ENCODE data around the gene SPDYC.
"Not testable (repeated sequence)": the region's sequence is repeated elsewhere in the genome, so short reads cannot be mapped to it uniquely, and the experiment has no call there.

SPDYC gene

DNA sequence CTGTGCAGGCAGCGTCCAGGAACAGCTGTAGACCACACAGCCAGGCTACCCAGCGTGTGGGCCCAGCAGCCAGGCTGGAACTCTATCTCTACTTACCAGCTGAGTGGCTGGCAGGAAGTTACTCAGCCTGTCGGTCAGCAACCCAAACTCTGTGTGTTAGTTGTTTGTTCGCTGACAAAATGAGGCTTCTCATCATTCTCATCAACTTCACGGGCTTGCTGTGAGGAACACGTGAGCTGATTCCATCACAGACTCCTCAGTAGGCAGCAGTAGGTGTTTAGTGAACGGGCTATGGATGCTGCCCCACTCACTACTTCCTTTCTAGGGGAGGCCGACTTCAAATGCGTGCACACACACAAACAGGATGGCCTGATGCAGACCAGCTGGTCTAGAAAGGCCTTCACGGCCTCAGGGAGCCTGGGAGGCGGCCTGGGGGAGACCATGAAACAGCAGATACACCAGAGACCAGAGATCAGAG, 830 bp upstream of the SPDYC start:
- DNase-seq (ENCODE audit: low spot score), result peak; percentile 28

GRCh38 chr11:65172600-65172999, 2.6 kb downstream of the SPDYC start:
- DNase-seq (ENCODE audit: low spot score), result no peak

GRCh38 chr11:65174571-65175010, 4.6 kb downstream of the SPDYC start:
- not testable (repeated sequence) for DNase-seq (ENCODE audit: low spot score)

DNA sequence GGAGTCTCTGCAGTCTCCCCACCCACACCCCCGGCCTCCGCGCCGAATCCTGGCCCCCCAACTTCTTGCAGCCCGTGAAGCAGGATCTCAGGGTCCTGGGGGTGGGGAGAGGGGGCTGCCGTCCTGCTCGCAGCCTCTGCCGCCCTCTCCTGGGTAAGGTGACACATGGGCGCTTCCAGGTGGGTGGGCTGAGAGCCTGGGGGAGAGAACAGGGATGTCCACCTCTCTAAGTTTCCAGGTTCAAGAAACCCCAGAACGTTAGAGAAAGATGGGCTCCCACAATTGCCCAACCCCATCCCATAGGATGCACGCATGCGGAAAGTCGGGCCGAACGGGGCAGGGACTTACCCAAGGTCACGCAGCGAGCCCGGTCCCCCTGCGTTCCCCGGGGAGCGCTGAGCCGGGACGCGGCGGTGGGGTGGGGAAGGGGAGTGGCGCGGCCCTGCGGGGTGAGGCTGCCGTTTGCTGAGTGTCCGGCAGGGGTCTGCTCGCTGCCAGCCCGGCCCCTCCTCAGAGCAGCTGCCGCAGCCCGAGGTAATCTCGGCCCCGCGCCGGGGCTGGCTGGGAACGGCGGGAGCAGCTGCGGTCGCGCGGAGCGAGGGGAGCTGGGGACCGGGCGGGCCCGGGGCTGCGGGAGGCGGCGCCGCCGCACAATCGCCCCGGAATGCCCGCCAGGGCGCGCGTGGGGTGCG, 11.0 kb downstream of the SPDYC start:
- DNase-seq (ENCODE audit: low spot score), result peak; percentile 85

DNA sequence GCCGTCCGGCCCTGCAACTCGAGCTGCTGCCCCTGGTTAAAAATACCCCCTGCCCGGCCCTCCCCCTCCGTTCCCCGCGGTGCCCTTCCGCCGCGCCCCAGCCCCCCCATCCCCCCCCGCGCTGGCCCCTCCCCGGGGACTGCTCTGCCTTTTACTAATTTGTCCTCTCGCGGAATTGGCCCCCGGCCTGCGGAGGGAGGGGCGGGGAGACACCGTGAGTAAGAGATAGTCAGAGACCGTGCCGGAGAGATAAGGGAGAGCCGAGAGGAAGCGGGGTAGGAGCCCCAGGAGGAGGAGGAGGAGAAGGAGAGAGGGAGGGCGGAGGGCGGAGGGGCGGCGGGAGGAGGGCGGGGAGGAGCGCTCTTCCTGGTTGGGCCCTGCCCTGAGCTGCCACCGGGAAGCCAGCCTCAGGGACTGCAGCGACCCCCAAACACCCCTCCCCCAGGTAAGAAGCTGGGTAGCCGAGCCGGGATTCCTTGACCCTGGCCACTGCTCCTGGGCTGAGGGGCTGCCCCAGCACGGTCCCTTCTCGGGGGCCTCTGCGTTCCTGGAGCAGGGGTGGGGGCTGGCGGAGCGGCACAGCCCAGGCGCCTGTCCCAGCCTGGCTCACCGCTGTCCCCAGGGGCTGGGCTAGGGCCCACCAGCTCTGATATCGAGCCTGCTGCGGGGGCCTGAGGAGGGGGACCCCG, 11.7 kb downstream of the SPDYC start, which contains the start of gene CAPN1:
Gene CAPN1, plus strand, starts transcription at position 360 of the 689 bp plus-strand sequence. CDS start 774 bp downstream, outside the sequence.
- DNase-seq (ENCODE audit: low spot score), result peak; percentile 79

DNA sequence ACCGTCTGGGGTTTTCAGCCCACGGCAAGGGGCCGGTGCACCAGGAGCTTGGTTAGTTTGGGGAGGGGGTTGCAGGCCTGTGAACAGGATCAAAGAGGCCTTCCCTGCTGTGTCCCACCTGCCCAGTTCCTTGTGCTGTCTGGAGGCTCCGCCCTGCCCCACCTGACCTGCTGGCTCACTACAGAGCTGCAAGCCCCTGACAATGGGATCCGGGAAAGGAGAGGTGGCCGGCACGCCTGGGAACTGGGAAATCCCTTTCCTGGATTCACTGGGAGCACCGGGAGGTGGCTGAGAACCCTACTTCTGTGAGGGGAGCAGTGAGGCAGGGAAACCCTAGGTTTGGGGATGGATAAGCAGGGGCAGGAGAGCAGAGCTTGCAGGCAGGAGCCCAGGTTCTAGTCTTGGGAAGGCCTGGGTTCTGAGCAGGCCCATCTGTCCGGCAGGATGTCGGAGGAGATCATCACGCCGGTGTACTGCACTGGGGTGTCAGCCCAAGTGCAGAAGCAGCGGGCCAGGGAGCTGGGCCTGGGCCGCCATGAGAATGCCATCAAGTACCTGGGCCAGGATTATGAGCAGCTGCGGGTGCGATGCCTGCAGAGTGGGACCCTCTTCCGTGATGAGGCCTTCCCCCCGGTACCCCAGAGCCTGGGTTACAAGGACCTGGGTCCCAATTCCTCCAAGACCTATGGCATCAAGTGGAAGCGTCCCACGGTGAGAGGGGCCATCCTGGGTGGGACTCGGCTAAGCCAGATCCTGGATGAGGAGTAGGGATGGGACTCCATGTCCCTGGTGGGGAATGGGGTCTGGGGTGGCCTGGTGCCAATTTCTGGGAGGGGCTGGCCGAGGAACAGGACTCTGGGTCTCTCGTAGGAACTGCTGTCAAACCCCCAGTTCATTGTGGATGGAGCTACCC, 12.5 kb downstream of the SPDYC start:
- no peak for DNase-seq (ENCODE audit: low spot score)

GRCh38 chr11:65183201-65183891, 13.3 kb downstream of the SPDYC start:
- no peak for DNase-seq (ENCODE audit: low spot score)

- no peak for DNase-seq (ENCODE audit: low spot score)
Measured at GRCh38 chr11:65184146-65184545, 14.1 kb downstream of the SPDYC start.

DNA sequence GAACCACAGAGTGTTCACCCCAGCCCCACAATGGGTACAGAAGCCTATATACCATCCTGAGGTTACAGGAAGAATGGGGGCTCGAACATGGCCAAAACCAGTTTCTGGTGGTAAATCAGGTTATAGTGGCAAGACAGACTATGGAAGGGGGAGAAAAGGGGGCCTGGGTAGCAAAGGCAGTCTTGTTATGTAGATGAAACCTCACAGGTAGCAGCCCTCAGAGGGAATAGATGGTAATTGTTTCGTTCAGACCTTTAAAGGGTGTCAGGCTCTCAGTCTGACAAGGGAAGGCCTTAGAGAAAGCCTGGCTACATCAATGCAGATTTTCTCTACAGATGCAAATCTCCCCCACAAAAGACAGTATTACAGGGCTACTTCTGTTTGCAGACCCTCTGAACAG, 15.1 kb downstream of the SPDYC start:
- DNase-seq (ENCODE audit: low spot score), result no peak

- peak; percentile 25 for DNase-seq (ENCODE audit: low spot score)
Measured at GRCh38 chr11:65185869-65186341, 15.9 kb downstream of the SPDYC start.

DNA sequence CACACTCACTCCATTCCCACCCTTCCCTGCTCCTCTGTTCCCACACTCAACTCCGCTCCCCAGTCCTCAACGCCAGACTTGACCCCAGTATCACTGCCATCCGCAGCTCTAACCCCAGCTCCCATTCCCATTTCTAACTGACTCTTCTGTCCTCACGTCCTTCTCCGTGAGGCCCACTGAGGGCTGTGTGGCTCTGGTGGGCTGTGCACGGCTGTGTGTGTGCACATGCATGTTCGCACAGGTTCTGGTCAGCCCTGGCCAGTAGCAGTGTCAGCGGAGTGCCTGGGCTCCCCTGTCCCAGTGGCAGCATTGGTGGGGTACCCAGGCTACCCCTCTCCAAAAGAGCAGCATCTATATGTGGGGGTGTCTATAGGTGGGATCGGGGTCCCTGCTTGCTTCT, 16.7 kb downstream of the SPDYC start:
- no peak for DNase-seq (ENCODE audit: low spot score)

DNA sequence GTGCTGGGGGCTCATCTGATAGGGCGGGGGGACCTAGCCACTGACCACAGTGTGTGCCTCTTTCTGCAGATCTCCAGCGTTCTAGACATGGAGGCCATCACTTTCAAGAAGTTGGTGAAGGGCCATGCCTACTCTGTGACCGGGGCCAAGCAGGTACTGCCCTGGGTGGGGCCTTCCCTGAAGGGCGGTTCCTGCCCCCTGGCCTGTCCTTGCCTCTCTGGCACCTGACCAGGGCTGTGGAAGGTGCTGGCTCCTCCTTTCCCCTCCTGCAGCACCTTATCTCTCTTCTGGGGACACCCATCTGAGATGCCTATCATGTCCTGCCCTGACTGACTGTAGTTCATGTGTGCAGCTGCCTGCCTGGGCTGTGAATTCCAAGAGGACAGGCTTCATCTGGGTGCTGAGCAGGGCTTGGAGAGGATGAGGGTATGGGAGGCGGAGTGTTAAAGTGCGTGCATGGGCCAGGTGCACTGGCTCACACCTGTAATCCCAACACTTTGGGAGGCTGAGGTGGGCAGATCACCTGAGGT, 17.2 kb downstream of the SPDYC start:
- DNase-seq (ENCODE audit: low spot score), result no peak

DNA sequence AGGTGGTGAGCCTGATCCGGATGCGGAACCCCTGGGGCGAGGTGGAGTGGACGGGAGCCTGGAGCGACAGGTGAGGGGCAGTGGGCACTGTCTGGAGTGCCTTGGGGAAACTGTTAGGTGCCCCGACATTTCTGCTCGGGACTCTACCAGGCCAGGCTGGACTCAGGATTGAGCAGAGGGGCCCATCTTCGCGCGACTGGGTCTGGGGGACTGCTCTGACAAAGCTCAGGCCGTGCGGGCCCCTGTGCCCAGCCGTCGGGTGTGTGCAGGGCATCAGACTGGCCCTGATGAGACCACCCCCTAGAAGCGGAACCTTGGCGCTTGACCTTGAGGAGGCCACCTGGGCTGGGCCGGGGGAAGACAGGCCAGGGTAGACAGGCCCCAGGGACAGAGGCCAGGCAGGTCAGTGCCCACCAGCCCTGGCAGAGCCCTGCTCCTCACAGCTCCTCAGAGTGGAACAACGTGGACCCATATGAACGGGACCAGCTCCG, 18.0 kb downstream of the SPDYC start:
- no peak for DNase-seq (ENCODE audit: low spot score)

- no peak for DNase-seq (ENCODE audit: low spot score)
Measured at GRCh38 chr11:65188486-65188885, 18.5 kb downstream of the SPDYC start.

DNA sequence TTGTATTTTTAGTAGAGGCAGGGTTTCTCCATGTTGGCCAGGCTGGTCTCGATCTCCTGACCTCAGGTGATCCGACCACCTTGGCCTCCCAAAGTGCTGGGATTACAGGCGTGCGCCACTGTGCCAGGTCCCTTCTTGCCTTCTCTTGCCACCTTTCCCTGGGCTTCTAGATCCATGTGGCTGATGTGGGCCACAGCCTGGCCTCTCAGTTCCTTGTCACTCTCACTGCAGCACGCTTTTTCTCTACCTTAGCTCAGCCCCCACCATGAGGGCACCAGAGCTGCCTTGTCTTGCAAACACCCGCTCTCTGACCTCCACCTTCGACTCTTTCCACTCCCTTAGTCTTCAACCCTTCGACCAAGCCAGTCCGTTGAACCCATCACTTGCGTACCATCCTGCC, 19.2 kb downstream of the SPDYC start:
- no peak for DNase-seq (ENCODE audit: low spot score)

DNA sequence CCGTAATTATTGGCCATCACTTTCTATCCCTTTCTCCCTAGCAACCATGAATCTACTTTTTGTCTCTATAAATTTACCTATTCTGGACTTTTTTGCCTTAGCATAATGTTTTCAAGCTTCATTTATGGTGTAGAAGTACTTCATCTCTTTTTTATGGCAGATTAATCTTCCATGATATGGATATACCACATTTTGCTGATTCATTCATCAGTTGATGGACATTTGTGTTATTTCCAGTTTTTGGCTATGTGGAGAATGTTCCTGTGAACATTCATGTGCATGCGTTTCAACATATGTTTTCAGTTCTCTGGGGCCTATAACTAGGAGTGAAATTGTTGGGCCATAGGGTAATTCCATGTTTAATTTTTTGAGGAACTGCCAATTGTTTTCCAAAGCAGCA, 24.5 kb downstream of the SPDYC start:
- no peak for DNase-seq (ENCODE audit: low spot score)

DNA sequence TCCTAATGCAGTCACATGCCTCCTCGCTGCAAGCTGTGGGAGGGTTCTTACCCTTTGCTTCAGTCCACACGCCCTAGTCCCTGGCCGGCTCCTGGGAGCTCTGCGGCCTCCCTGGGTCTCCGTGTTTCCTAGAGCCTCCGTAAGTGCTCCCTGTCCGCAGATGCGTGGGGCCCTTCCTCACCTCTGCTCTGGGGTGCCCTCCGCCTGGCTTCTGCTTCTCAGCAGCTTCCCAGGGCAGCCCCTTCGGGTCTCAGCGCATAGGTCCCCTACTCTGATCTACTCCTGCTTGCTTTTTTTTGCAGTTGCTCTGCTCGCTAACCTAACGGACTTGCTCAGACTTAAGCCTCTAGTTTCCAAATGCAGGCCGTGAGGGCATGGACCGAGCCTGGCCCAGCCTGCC, 34.1 kb downstream of the SPDYC start:
- no peak for DNase-seq (ENCODE audit: low spot score)

DNA sequence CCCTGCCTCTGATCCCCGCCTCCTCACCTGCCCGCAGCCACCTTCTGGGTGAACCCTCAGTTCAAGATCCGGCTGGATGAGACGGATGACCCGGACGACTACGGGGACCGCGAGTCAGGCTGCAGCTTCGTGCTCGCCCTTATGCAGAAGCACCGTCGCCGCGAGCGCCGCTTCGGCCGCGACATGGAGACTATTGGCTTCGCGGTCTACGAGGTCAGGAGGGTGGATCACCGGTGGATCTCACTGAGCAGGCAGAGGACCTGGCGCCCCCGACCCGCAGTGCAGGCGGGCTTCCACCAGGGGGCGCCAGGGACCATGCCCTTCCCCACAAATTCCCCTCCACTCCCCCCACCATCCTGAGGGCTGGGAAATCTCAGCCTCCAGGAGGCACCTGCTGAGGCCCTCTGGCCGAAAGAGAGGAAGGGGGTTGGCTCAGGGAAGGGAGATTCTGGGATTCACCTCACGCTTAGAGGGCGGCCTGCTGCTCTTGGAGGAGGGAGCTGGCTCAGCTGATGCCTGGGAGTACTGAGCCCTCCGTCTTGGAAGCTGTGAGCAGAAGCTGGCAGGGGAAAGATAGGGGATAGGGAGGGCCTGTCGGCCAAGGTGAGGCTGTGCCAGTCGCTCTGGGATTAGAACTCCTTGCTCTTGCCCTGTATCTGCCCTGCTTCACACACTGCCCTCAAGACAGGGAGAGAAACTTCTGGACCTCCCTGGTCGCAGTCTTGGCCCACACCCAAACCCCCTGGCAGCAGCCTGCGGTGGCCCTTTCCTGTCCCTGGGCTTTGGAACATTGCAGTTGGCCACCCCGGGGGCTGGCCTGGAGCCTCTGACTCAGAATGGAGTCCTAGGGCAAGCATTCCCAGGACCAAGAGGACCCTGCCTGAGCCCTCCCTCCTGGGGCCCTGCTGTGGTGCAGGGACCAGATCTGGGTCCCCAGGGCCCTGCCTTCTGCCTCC, 34.9 kb downstream of the SPDYC start:
- peak; percentile 58 for DNase-seq (ENCODE audit: low spot score)

GRCh38 chr11:65205602-65205967, 35.6 kb downstream of the SPDYC start:
- DNase-seq (ENCODE audit: low spot score), result no peak

DNA sequence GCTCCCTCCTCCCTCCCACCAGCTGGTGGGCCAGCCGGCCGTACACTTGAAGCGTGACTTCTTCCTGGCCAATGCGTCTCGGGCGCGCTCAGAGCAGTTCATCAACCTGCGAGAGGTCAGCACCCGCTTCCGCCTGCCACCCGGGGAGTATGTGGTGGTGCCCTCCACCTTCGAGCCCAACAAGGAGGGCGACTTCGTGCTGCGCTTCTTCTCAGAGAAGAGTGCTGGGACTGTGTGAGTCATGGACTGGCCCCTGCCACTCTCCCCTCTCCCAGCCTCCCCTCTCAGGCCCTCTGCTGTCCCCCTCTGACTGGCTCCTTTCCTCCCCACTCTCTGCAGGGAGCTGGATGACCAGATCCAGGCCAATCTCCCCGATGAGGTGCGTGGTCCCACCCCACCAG, 36.4 kb downstream of the SPDYC start:
- no peak for DNase-seq (ENCODE audit: low spot score)
